WTC11 (cell line): ENCODE measurements around the gene PDCD1LG2.

ENCODE experiments used
- CREM ChIP-seq: sonication (generic); formaldehyde crosslinking; IDR thresholded peaks from 2 replicates; pipeline ENCODE4 v1.8.1; 2022; ENCODE audit warnings: mild to moderate bottlenecking, missing genetic modification reagents, moderate library complexity
- SP1 ChIP-seq: sonication (generic); formaldehyde crosslinking; conservative IDR thresholded peaks from 2 replicates; pipeline ENCODE4 v1.8.1; 2022; ENCODE audit warnings: missing genetic modification reagents
- ZNF138 ChIP-seq: sonication (generic); formaldehyde crosslinking; conservative IDR thresholded peaks from 2 replicates; pipeline ENCODE4 v1.8.1; 2022; ENCODE audit warnings: mild to moderate bottlenecking, moderate library complexity, missing genetic modification reagents
- ZNF263 ChIP-seq: sonication (generic); formaldehyde crosslinking; IDR thresholded peaks from 2 replicates; pipeline ENCODE4 v1.8.1; 2022; ENCODE audit warnings: low read depth, mild to moderate bottlenecking, moderate library complexity, missing genetic modification reagents
- TF ChIP-seq, protein P1 (sequence below): fragments of 200-600 bp; IDR thresholded peaks from 2 replicates; pipeline ENCODE4 v1.8.0; 2022; ENCODE audit warnings: antibody characterized with exemption
- TF ChIP-seq, protein P2 (sequence below): sonication (generic); formaldehyde crosslinking; IDR thresholded peaks from 2 replicates; pipeline ENCODE4 v1.8.0; 2022; ENCODE audit warnings: mild to moderate bottlenecking, missing genetic modification reagents
- TF ChIP-seq, protein P3 (sequence below): sonication (generic); formaldehyde crosslinking; conservative IDR thresholded peaks from 2 replicates; pipeline ENCODE4 v1.8.1; 2022; ENCODE audit warnings: mild to moderate bottlenecking, missing genetic modification reagents
- TF ChIP-seq, protein P4 (sequence below): sonication (generic); formaldehyde crosslinking; IDR thresholded peaks from 2 replicates; pipeline ENCODE4 v1.8.0; 2022; ENCODE audit warnings: mild to moderate bottlenecking, missing genetic modification reagents

DNA sequence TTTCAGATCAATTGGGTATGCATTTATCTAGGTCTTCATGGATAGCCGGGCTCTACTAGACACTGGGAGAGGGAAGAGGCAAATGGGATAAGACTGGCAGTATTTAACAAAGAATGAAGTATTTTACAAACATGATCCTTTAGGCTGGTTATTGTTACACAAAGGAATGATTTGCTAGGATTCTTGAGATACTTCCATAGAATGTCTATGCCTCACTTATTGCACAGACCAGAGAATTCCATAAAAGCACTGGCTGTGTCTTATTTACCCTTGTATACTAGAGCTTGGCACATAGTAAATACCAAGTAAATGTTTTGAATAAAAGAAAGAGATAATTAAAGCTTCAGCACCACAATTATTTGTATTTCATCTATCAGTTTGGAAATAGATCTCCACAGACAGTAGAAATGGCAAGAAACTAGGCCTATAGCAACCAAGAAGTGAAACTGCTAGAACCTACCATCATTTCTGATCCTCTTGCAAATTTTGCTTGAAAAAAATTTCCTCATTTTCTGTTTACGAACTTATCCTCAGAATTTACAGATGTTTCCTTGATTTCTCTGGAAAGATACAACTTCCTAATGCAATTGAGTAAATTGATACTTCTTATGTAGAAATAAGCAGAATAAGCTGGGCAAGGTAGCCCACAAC, 3.8 kb downstream of the PDCD1LG2 start:
- TF ChIP-seq CREM (CRISPR knock-in tag) (no peak), SP1 (CRISPR knock-in tag) (no peak), ZNF138 (CRISPR knock-in tag) (no peak), ZNF263 (no peak)
- TF ChIP-seq, protein P1, sequence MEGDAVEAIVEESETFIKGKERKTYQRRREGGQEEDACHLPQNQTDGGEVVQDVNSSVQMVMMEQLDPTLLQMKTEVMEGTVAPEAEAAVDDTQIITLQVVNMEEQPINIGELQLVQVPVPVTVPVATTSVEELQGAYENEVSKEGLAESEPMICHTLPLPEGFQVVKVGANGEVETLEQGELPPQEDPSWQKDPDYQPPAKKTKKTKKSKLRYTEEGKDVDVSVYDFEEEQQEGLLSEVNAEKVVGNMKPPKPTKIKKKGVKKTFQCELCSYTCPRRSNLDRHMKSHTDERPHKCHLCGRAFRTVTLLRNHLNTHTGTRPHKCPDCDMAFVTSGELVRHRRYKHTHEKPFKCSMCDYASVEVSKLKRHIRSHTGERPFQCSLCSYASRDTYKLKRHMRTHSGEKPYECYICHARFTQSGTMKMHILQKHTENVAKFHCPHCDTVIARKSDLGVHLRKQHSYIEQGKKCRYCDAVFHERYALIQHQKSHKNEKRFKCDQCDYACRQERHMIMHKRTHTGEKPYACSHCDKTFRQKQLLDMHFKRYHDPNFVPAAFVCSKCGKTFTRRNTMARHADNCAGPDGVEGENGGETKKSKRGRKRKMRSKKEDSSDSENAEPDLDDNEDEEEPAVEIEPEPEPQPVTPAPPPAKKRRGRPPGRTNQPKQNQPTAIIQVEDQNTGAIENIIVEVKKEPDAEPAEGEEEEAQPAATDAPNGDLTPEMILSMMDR: no peak
- TF ChIP-seq, protein P2, sequence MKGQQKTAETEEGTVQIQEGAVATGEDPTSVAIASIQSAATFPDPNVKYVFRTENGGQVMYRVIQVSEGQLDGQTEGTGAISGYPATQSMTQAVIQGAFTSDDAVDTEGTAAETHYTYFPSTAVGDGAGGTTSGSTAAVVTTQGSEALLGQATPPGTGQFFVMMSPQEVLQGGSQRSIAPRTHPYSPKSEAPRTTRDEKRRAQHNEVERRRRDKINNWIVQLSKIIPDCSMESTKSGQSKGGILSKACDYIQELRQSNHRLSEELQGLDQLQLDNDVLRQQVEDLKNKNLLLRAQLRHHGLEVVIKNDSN: no peak
- TF ChIP-seq, protein P3, sequence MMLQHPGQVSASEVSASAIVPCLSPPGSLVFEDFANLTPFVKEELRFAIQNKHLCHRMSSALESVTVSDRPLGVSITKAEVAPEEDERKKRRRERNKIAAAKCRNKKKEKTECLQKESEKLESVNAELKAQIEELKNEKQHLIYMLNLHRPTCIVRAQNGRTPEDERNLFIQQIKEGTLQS (CRISPR knock-in tag): no peak
- TF ChIP-seq, protein P4, sequence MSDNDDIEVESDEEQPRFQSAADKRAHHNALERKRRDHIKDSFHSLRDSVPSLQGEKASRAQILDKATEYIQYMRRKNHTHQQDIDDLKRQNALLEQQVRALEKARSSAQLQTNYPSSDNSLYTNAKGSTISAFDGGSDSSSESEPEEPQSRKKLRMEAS (CRISPR knock-in tag): no peak
